GM18507 (cell line): ENCODE results near the gene ANKRD17.

Experiments used
- DNase-seq: peaks from one replicate; pipeline ENCODE4 v3.0.0; 2011; ENCODE audit warnings: low read depth; ENCODE audit not compliant: insufficient read length; ENCODE audit errors: extremely low spot score
- FAIRE-seq: peaks from 2 replicates; lab custom pipeline; 2011; peaks lifted over from hg19 to GRCh38; lab: Jason Lieb, UNC

The ANKRD17 gene

GRCh38 chr4:73075832-73076231 lies 182.8 kb downstream of the ANKRD17 start:
- DNase-seq (no peak), FAIRE-seq (peak; percentile 18)

- DNase-seq (no peak), FAIRE-seq (no peak)
Observed at GRCh38 chr4:73070074-73070390, 188.6 kb downstream of the ANKRD17 start.

GRCh38 chr4:73069338-73070073 lies 189.1 kb downstream of the ANKRD17 start, which contains the start of gene COX18:
Gene COX18, minus strand, starts transcription at chr4:73069716. Its CDS starts 67 bp downstream, at chr4:73069649.
- DNase-seq (peak; percentile 83), FAIRE-seq (peak; percentile 99)

GRCh38 chr4:73068491-73069337 lies 189.9 kb downstream of the ANKRD17 start:
- peak; percentile 66 for FAIRE-seq
- DNase-seq = no peak

GRCh38 chr4:73067971-73068394 lies 190.6 kb downstream of the ANKRD17 start:
- no peak for DNase-seq
- FAIRE-seq = no peak

- FAIRE-seq (no peak), DNase-seq (no peak)
Observed at GRCh38 chr4:73066928-73067327, 191.7 kb downstream of the ANKRD17 start.

- FAIRE-seq (no peak), DNase-seq (no peak)
Observed at GRCh38 chr4:73066445-73066844, 192.2 kb downstream of the ANKRD17 start.

GRCh38 chr4:73064536-73064935 lies 194.1 kb downstream of the ANKRD17 start:
- FAIRE-seq = no peak
- no peak for DNase-seq

GRCh38 chr4:73055241-73055897 lies 203.2 kb downstream of the ANKRD17 start:
- DNase-seq = no peak
- FAIRE-seq = peak; percentile 46

- no peak for DNase-seq
- no peak for FAIRE-seq
Observed at GRCh38 chr4:73053974-73054480, 204.6 kb downstream of the ANKRD17 start.

GRCh38 chr4:73053076-73053475 lies 205.5 kb downstream of the ANKRD17 start:
- FAIRE-seq (no peak), DNase-seq (no peak)

GRCh38 chr4:73051625-73052024 lies 207.0 kb downstream of the ANKRD17 start:
- DNase-seq (no peak), FAIRE-seq (no peak)

- no peak for FAIRE-seq
- DNase-seq = no peak
Observed at GRCh38 chr4:73045879-73046278, 212.7 kb downstream of the ANKRD17 start.

- FAIRE-seq (no peak), DNase-seq (no peak)
Observed at GRCh38 chr4:73037057-73037456, 221.5 kb downstream of the ANKRD17 start.

GRCh38 chr4:73036123-73036522 lies 222.5 kb downstream of the ANKRD17 start:
- DNase-seq (no peak), FAIRE-seq (peak; percentile 5)

GRCh38 chr4:73034896-73035295 lies 223.7 kb downstream of the ANKRD17 start:
- DNase-seq = no peak

GRCh38 chr4:73028621-73029020 lies 230.0 kb downstream of the ANKRD17 start:
- FAIRE-seq (no peak), DNase-seq (no peak)

More at GRCh38 chr4:73034896-73035295, 223.7 kb downstream of the ANKRD17 start:
- FAIRE-seq = no peak
